DOHH2 (cell line): ENCODE data around the gene PRELP.

ENCODE experiments used
- H3F3A ChIP-seq: fragments of 200-600 bp; sonication (generic), shearing (Covaris generic); 2 replicates; pipeline ENCODE4 v1.6.0; 2016; ENCODE audit warnings: antibody characterized with exemption, mild to moderate bottlenecking; ENCODE audit not compliant: control insufficient read depth, insufficient read depth
- H3K27ac ChIP-seq: fragments of 200-600 bp; sonication (generic); 2 replicates; pipeline ENCODE4 v1.5.1; 2014; ENCODE audit warnings: low read depth, mild to moderate bottlenecking, low read length, moderate library complexity
- H3K27me3 ChIP-seq: fragments of 200-600 bp; sonication (generic); 2 replicates; pipeline ENCODE4 v1.6.1; 2014; ENCODE audit warnings: mild to moderate bottlenecking, low read length, mixed read lengths; ENCODE audit not compliant: control insufficient read depth
- H3K36me3 ChIP-seq: fragments of 200-600 bp; sonication (generic); 2 replicates; pipeline ENCODE4 v1.6.1; 2014; ENCODE audit warnings: mild to moderate bottlenecking, low read length, moderate library complexity, mixed read lengths; ENCODE audit not compliant: control insufficient read depth
- H3K4me1 ChIP-seq: fragments of 200-600 bp; sonication (generic); 2 replicates; pipeline ENCODE4 v1.6.1; 2014; ENCODE audit warnings: mild to moderate bottlenecking, low read length, mixed read lengths; ENCODE audit not compliant: control insufficient read depth
- H3K4me2 ChIP-seq: fragments of 200-600 bp; sonication (generic); 2 replicates; pipeline ENCODE4 v1.6.0; 2014; ENCODE audit warnings: mild to moderate bottlenecking, low read length, moderate library complexity
- H3K4me3 ChIP-seq: fragments of 200-600 bp; sonication (generic); 2 replicates; pipeline ENCODE4 v1.5.1; 2014; ENCODE audit warnings: mild to moderate bottlenecking, low read length, mixed read lengths
- H3K79me2 ChIP-seq: fragments of 200-600 bp; sonication (generic); 2 replicates; pipeline ENCODE4 v1.6.1; 2014; ENCODE audit warnings: mild to moderate bottlenecking, low read length, mixed read lengths; ENCODE audit not compliant: control insufficient read depth
- H3K9me2 ChIP-seq: fragments of 200-600 bp; sonication (generic); replicated peaks from 2 replicates; pipeline ENCODE4 v1.6.1; 2014; ENCODE audit warnings: mild to moderate bottlenecking, low read length, mixed read lengths; ENCODE audit not compliant: control insufficient read depth
- H3K9me3 ChIP-seq: fragments of 200-600 bp; sonication (generic); 2 replicates; pipeline ENCODE4 v1.6.1; 2014; ENCODE audit warnings: antibody characterized with exemption, low read length, mixed read lengths; ENCODE audit not compliant: control insufficient read depth, insufficient read depth
- H4K20me1 ChIP-seq: fragments of 200-600 bp; sonication (generic); 2 replicates; pipeline ENCODE4 v1.6.0; 2014; ENCODE audit warnings: low read depth, mild to moderate bottlenecking, antibody characterized with exemption, low read length, moderate library complexity; ENCODE audit not compliant: control insufficient read depth, insufficient read depth
- EZH2phosphoT487 ChIP-seq: fragments of 200-600 bp; sonication (generic); IDR thresholded peaks from 2 replicates; pipeline ENCODE4 v1.6.1; 2017; ENCODE audit warnings: borderline replicate concordance, mild to moderate bottlenecking, antibody characterized with exemption, low read length, moderate library complexity, mixed read lengths
- TF ChIP-seq, protein P1 (sequence below): fragments of 200-600 bp; sonication (generic); IDR thresholded peaks from one replicate; pipeline ENCODE4 v1.5.1; 2014; ENCODE audit warnings: antibody characterized with exemption, mild to moderate bottlenecking, low read depth, low read length; ENCODE audit not compliant: poor library complexity, severe bottlenecking

PRELP gene

GRCh38 chr1:203480084-203480483 is 4.5 kb downstream of the PRELP start:
- no peak for TF ChIP-seq EZH2phosphoT487
- TF ChIP-seq, protein P1, sequence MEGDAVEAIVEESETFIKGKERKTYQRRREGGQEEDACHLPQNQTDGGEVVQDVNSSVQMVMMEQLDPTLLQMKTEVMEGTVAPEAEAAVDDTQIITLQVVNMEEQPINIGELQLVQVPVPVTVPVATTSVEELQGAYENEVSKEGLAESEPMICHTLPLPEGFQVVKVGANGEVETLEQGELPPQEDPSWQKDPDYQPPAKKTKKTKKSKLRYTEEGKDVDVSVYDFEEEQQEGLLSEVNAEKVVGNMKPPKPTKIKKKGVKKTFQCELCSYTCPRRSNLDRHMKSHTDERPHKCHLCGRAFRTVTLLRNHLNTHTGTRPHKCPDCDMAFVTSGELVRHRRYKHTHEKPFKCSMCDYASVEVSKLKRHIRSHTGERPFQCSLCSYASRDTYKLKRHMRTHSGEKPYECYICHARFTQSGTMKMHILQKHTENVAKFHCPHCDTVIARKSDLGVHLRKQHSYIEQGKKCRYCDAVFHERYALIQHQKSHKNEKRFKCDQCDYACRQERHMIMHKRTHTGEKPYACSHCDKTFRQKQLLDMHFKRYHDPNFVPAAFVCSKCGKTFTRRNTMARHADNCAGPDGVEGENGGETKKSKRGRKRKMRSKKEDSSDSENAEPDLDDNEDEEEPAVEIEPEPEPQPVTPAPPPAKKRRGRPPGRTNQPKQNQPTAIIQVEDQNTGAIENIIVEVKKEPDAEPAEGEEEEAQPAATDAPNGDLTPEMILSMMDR: no peak
- Histone ChIP-seq H3K4me1 (peaks cover 12% of the 10 kb centered on the region), H3K9me2 (no peaks in the 10 kb centered on the region), H3K4me3 (no peak overlapping the region), H3K36me3 (no peaks in the 10 kb centered on the region), H3F3A (no peaks in the 10 kb centered on the region; the same call in 1 of the 2 replicates), H3K4me2 (no peak overlapping the region), H3K9me3 (no peaks in the 10 kb centered on the region), H4K20me1 (no peaks in the 10 kb centered on the region), H3K27ac (no peak overlapping the region), H3K27me3 (peaks cover 28% of the 10 kb centered on the region), H3K79me2 (no peaks in the 10 kb centered on the region)

DNA sequence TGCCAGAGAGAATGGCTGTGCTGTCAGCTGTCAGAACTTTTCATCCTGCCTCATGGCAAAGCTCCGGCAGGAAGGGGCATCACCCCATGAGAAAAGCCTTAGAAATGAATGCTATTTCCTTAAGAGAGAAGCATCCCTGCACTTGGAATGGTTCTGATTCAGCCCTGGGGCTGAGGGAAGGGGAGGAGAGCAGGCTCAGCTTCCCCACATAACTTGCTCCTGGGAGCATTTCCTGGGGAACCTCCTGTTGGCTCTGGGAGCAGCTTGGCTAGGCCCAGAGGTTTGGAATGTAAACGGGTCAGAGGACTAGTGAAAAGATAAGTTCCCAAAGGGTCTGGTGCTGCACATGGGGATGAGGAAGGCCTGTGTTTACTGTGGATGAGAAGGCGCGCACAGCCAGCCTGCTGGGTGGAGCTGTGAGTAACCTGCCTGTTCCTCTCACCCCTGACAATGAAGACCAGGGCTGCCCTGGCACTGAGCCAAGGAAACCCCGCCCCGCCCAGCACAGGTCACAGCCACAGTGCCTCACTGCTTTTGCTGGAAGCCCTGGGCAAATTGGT is 5.0 kb downstream of the PRELP start:
- Histone ChIP-seq H3K27ac (no peak overlapping the region), H3K4me3 (no peak overlapping the region)
- TF ChIP-seq, protein P1: no peak
- TF ChIP-seq EZH2phosphoT487: no peak

DNA sequence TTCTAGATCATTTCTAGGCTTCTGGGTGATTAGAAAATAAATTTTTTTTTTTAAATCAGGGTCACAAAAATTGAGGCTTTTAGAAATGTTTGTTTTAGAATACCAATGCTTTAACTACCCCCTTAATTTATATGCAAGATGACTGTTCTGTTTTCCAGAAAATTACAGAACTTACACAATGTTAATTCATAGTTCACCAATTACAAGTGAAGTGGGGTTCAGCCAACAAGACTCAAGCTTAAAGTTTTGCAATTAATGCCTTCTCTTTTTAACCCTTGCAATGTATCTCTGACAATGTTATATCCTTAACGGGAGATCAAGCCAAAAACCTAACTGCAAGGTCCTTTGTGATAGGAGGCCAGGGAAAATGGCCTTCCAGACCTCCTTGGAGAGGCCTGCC is 5.6 kb downstream of the PRELP start:
- Histone ChIP-seq H3K79me2 (no peaks in the 10 kb centered on the region), H4K20me1 (no peaks in the 10 kb centered on the region), H3K27me3 (peaks cover 20% of the 10 kb centered on the region), H3F3A (no peaks in the 10 kb centered on the region; the same call in 1 of the 2 replicates), H3K9me2 (no peaks in the 10 kb centered on the region), H3K4me3 (no peak overlapping the region), H3K4me1 (peaks cover 12% of the 10 kb centered on the region), H3K4me2 (no peak overlapping the region), H3K9me3 (no peaks in the 10 kb centered on the region), H3K27ac (no peak overlapping the region), H3K36me3 (no peaks in the 10 kb centered on the region)
- no peak for TF ChIP-seq EZH2phosphoT487
- TF ChIP-seq, protein P1: no peak

More for the DNA sequence above, 5.0 kb downstream of the PRELP start:
- H3K36me3 ChIP-seq: no peaks in the 10 kb centered on the region
- H3K9me2 ChIP-seq: no peaks in the 10 kb centered on the region
- H3K9me3 ChIP-seq: no peaks in the 10 kb centered on the region
- H3K27me3 ChIP-seq: peaks cover 26% of the 10 kb centered on the region
- H3K4me2 ChIP-seq: no peak overlapping the region
- H4K20me1 ChIP-seq: no peaks in the 10 kb centered on the region
- no peaks in the 10 kb centered on the region; the same call in 1 of the 2 replicates for H3F3A ChIP-seq
- no peaks in the 10 kb centered on the region for H3K79me2 ChIP-seq
- H3K4me1 ChIP-seq: peaks cover 12% of the 10 kb centered on the region
